Measurements from ENCODE around the gene RALY. TPM values are rescaled to one million over a fixed set of nuclear protein-coding genes. Genes with fewer than 3 reads are reported as not detected.

Gene RALY
- total and polyA plus RNA-seq, 10 of the 15 experiments (the other 5 are each of a cell fraction or from before 2014, with no cell fraction given), result 1.2 to 246 (median 137) TPM

GRCh38 chr20:33984182-33984719 is 9.5 kb upstream of the RALY start (continued):
- TF ChIP-seq NFYA (IDR thresholded peaks at IDR 0.05; ENCODE audit: borderline replicate concordance, low read depth, low read length), result no peak
- TF ChIP-seq YBX1 (IDR thresholded peaks at IDR 0.05), result no peak
- no peak for TF ChIP-seq MTA2 (IDR thresholded peaks at IDR 0.05; ENCODE audit: low read depth)

DNA sequence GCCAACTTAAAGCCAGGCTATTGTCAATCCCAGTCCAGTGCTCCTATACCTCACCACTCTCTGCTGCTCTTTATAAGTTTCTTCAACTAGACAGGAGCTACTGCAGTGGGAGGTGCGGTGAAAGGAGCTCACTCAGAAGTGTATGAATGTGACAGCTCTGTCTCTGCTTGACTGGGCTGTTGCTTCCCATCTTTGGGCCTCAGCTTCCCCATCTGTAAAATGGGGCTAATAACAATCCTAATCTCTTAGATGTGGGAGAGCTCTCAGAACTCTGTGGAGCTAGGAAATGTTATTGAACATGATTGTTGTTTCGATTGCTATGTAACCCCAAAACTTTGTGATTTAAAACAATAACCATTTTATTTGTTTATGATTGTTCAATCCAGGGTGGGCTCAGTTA is 8.4 kb upstream of the RALY start:
- H3K4me1 ChIP-seq (ENCODE audit: control insufficient read depth, insufficient read depth, low read length), result no peaks in the 10 kb centered on the region
- H3K9ac ChIP-seq (ENCODE audit: control insufficient read depth, insufficient read depth, low read length), result no peak overlapping the region
- 64% methylated on average over 2 of the region's 2 CpGs for WGBS (ENCODE audit: insufficient coverage, insufficient replicate concordance, low lambda C conversion rate, missing lambda C conversion rate)
- in situ Hi-C loops (cut with MboI), result no loop called here
- no TSS peak for BruUV-seq (replicated peaks)
- intact Hi-C loops (cut with micrococcal nuclease; ENCODE audit: unreplicated experiment), result no loop called here
- ChIA-PET POLR2A (interaction anchor here (0.5 kb wide), 1 partner anchor 28 kb away, joined by 4 read pairs; no protein-coding TSS in a partner anchor), CTCF (interaction anchor here (0.9 to 1.3 kb wide), 2 partner anchors 46 to 122 kb away, joined by 3 to 4 read pairs; no protein-coding TSS in a partner anchor), RAD21 (ENCODE audit: unreplicated experiment) (no interaction called here), SMC1A (ENCODE audit: uncharacterized antibody, unreplicated experiment) (interaction anchor here (0.7 to 1.8 kb wide), 3 partner anchors 16 to 51 kb away, joined by 4 read pairs; no protein-coding TSS in a partner anchor)
- H3K79me2 ChIP-seq (ENCODE audit: control insufficient read depth, insufficient read depth, low read length), result no peaks in the 10 kb centered on the region
- DNase-seq (ENCODE audit: low read depth, low spot score) (no peak), ATAC-seq (no peak), FAIRE-seq (no peak)
- TF ChIP-seq, protein P1, sequence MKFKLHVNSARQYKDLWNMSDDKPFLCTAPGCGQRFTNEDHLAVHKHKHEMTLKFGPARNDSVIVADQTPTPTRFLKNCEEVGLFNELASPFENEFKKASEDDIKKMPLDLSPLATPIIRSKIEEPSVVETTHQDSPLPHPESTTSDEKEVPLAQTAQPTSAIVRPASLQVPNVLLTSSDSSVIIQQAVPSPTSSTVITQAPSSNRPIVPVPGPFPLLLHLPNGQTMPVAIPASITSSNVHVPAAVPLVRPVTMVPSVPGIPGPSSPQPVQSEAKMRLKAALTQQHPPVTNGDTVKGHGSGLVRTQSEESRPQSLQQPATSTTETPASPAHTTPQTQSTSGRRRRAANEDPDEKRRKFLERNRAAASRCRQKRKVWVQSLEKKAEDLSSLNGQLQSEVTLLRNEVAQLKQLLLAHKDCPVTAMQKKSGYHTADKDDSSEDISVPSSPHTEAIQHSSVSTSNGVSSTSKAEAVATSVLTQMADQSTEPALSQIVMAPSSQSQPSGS (IDR thresholded peaks at IDR 0.05; ENCODE audit: low read length), result no peak
- TF ChIP-seq MTA2 (IDR thresholded peaks at IDR 0.05; ENCODE audit: low read depth) (no peak), ZNF622 (IDR thresholded peaks at IDR 0.05) (no peak), RUNX3 (IDR thresholded peaks at IDR 0.05; ENCODE audit: low read length) (no peak), NFXL1 (IDR thresholded peaks at IDR 0.05; ENCODE audit: borderline replicate concordance) (no peak), SUZ12 (IDR thresholded peaks at IDR 0.05; ENCODE audit: unreplicated experiment) (no peak)
- TF ChIP-seq, protein P2, sequence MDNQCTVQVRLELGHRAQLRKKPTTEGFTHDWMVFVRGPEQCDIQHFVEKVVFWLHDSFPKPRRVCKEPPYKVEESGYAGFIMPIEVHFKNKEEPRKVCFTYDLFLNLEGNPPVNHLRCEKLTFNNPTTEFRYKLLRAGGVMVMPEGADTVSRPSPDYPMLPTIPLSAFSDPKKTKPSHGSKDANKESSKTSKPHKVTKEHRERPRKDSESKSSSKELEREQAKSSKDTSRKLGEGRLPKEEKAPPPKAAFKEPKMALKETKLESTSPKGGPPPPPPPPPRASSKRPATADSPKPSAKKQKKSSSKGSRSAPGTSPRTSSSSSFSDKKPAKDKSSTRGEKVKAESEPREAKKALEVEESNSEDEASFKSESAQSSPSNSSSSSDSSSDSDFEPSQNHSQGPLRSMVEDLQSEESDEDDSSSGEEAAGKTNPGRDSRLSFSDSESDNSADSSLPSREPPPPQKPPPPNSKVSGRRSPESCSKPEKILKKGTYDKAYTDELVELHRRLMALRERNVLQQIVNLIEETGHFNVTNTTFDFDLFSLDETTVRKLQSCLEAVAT (IDR thresholded peaks at IDR 0.05), result no peak
- peaks cover 0 to under 1% of the 10 kb centered on the region in 2 experiments; a peak in 2 of 4 replicates for H3K27me3 ChIP-seq (replicated peaks in 1 of 2; ENCODE audit: control insufficient read depth in 2 of 2, insufficient read depth in 2 of 2, low read length in 1 of 2)
- H3K27ac ChIP-seq (ENCODE audit: control insufficient read depth, insufficient read depth), result no peak overlapping the region
- H3K36me3 ChIP-seq (ENCODE audit: control insufficient read depth in 2 of 2, insufficient read depth in 2 of 2, low read length in 1 of 2), result no peaks in the 10 kb centered on the region
- no peaks in the 10 kb centered on the region for H3K9me3 ChIP-seq (replicated peaks; ENCODE audit: control insufficient read depth, insufficient read depth, low read length)
- H2AFZ ChIP-seq (ENCODE audit: control insufficient read depth, low read depth, low read length), result no peak overlapping the region
- no peak overlapping the region for H3K4me2 ChIP-seq (ENCODE audit: control insufficient read depth, insufficient read depth)
- no peak overlapping the region for H3K4me3 ChIP-seq
- peaks cover 3% of the 10 kb centered on the region; the same call in 1 of the 2 replicates for H4K20me1 ChIP-seq (ENCODE audit: control insufficient read depth, insufficient read depth)

Measured in GM12878 (cell line).